ENCODE measurements around the gene MRPL53. TPM values are rescaled to one million over a fixed set of nuclear protein-coding genes. Genes with fewer than 3 reads are reported as not detected.

MRPL53 gene
- total RNA-seq, 2 donors from 2014 or later = 50.9 to 62.7 TPM

DNA sequence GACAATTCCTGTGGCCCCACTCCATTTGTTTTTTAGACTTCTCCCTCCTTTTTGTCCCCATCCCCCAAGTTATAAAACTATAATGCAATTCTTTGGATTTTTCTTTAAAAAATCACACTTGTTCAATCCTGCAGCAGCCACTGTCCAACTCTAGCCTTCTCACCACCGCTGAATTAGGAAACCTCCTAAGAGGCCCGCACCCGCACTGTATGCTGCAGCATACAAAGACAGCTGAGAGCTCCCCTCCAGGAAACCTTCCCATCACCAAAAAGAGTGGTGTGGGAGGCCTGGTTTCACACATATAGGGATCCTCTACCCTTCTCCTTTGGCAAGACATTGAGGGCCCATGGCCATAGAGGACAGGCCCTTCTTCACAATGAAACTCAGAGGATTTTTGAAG, 32.1 kb upstream of the MRPL53 start:
- peaks cover 64% of the 10 kb centered on the region for H3K27me3 ChIP-seq (ENCODE audit: control insufficient read depth, insufficient read depth, low read length, poor library complexity, severe bottlenecking)
- Mint-ChIP-seq H3K9me3 (no peaks in the 10 kb centered on the region), H3K27ac (no peak overlapping the region), H3K4me1 (peaks cover 41% of the 10 kb centered on the region), H3K36me3 (ENCODE audit: low read depth) (peaks cover 22% of the 10 kb centered on the region), H3K4me3 (peak overlapping the region; percentile 68), H3K27me3 (ENCODE audit: insufficient read depth) (peaks cover 67% of the 10 kb centered on the region)
- TF ChIP-seq, protein P1, sequence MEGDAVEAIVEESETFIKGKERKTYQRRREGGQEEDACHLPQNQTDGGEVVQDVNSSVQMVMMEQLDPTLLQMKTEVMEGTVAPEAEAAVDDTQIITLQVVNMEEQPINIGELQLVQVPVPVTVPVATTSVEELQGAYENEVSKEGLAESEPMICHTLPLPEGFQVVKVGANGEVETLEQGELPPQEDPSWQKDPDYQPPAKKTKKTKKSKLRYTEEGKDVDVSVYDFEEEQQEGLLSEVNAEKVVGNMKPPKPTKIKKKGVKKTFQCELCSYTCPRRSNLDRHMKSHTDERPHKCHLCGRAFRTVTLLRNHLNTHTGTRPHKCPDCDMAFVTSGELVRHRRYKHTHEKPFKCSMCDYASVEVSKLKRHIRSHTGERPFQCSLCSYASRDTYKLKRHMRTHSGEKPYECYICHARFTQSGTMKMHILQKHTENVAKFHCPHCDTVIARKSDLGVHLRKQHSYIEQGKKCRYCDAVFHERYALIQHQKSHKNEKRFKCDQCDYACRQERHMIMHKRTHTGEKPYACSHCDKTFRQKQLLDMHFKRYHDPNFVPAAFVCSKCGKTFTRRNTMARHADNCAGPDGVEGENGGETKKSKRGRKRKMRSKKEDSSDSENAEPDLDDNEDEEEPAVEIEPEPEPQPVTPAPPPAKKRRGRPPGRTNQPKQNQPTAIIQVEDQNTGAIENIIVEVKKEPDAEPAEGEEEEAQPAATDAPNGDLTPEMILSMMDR (conservative IDR thresholded peaks at IDR 0.05) = no peak
- H3K27ac ChIP-seq (ENCODE audit: low read depth, low read length) = no peak overlapping the region
- DNase-seq = no peak
- H3K4me1 ChIP-seq (ENCODE audit: control insufficient read depth, insufficient read depth, low read length) = peaks cover 4% of the 10 kb centered on the region
- H3K36me3 ChIP-seq (ENCODE audit: control insufficient read depth, insufficient read depth, low read length) = peaks cover 11% of the 10 kb centered on the region
- no peak overlapping the region for H3K4me3 ChIP-seq (ENCODE audit: low read length)
- no peak overlapping the region for H3K9ac ChIP-seq (ENCODE audit: extremely low read depth, low read length, poor library complexity, severe bottlenecking)
- WGBS, 2 experiments (ENCODE audit: insufficient coverage in 1 of 2, insufficient read length in 1 of 2) = 93% methylated on average over 3 of the region's 3 CpGs
- H3K9me3 ChIP-seq (ENCODE audit: control insufficient read depth, low read length) = no peaks in the 10 kb centered on the region

GRCh38 chr2:74503506-74504475, 31.3 kb upstream of the MRPL53 start:
- peaks cover 11% of the 10 kb centered on the region for H3K36me3 ChIP-seq (ENCODE audit: control insufficient read depth, insufficient read depth, low read length)
- H3K4me1 ChIP-seq (ENCODE audit: control insufficient read depth, insufficient read depth, low read length) = peaks cover 4% of the 10 kb centered on the region
- peaks cover 40% of the 10 kb centered on the region for H3K4me1 Mint-ChIP-seq
- 77 to 85% methylated on average over 31 to 45 of the region's 45 CpGs for WGBS, 2 experiments (ENCODE audit: insufficient coverage in 1 of 2, insufficient read length in 1 of 2)
- peaks cover 71% of the 10 kb centered on the region for H3K27me3 ChIP-seq (ENCODE audit: control insufficient read depth, insufficient read depth, low read length, poor library complexity, severe bottlenecking)
- H3K27ac ChIP-seq (ENCODE audit: low read depth, low read length) = no peak overlapping the region
- TF ChIP-seq, protein P1 (conservative IDR thresholded peaks at IDR 0.05) = no peak
- peak; percentile 58 for DNase-seq
- peak overlapping the region; percentile 64 for H3K27ac Mint-ChIP-seq
- no peak overlapping the region for H3K9ac ChIP-seq (ENCODE audit: extremely low read depth, low read length, poor library complexity, severe bottlenecking)
- H3K9me3 Mint-ChIP-seq = no peaks in the 10 kb centered on the region
- H3K27me3 Mint-ChIP-seq (ENCODE audit: insufficient read depth) = peaks cover 74% of the 10 kb centered on the region
- peak overlapping the region; percentile 76 for H3K4me3 ChIP-seq (ENCODE audit: low read length)
- H3K9me3 ChIP-seq (ENCODE audit: control insufficient read depth, low read length) = no peaks in the 10 kb centered on the region
- peaks cover 22% of the 10 kb centered on the region for H3K36me3 Mint-ChIP-seq (ENCODE audit: low read depth)
- H3K4me3 Mint-ChIP-seq = peak overlapping the region; percentile 68

GRCh38 chr2:74502720-74503505, 30.4 kb upstream of the MRPL53 start:
- no peaks in the 10 kb centered on the region for H3K9me3 Mint-ChIP-seq
- TF ChIP-seq, protein P1 (conservative IDR thresholded peaks at IDR 0.05) = peak; percentile 36
- peaks cover 36% of the 10 kb centered on the region for H3K4me1 Mint-ChIP-seq
- no peaks in the 10 kb centered on the region for H3K9me3 ChIP-seq (ENCODE audit: control insufficient read depth, low read length)
- H3K4me1 ChIP-seq (ENCODE audit: control insufficient read depth, insufficient read depth, low read length) = peaks cover 4% of the 10 kb centered on the region
- H3K4me3 ChIP-seq (ENCODE audit: low read length) = peak overlapping the region; percentile 76
- H3K36me3 ChIP-seq (ENCODE audit: control insufficient read depth, insufficient read depth, low read length) = peaks cover 11% of the 10 kb centered on the region
- peak overlapping the region; percentile 68 for H3K4me3 Mint-ChIP-seq
- H3K27me3 ChIP-seq (ENCODE audit: control insufficient read depth, insufficient read depth, low read length, poor library complexity, severe bottlenecking) = peaks cover 80% of the 10 kb centered on the region
- peaks cover 22% of the 10 kb centered on the region for H3K36me3 Mint-ChIP-seq (ENCODE audit: low read depth)
- DNase-seq = peak; percentile 90
- H3K27ac Mint-ChIP-seq = peak overlapping the region; percentile 78
- H3K27me3 Mint-ChIP-seq (ENCODE audit: insufficient read depth) = peaks cover 77% of the 10 kb centered on the region
- 8 to 9% methylated on average over 34 to 67 of the region's 67 CpGs for WGBS, 2 experiments (ENCODE audit: insufficient coverage in 1 of 2, insufficient read length in 1 of 2)
- H3K27ac ChIP-seq (ENCODE audit: low read depth, low read length) = no peak overlapping the region
- H3K9ac ChIP-seq (ENCODE audit: extremely low read depth, low read length, poor library complexity, severe bottlenecking) = no peak overlapping the region

All from endodermal cell (in vitro differentiated cells).